T47D (cell line): ENCODE measurements around the gene MRPS16.
"Not testable (repeated sequence)": the region's sequence is repeated elsewhere in the genome, so short reads cannot be mapped to it uniquely, and the experiment has no call there.

ENCODE experiments used
- DNase-seq, 2 experiments: peaks; one replicate each; pipeline versions ENCODE4 v3.0.0 to v3.0.0-alpha.2; 2011 to 2012; ENCODE audit warnings: low read depth in 1 of 2, low spot score in 1 of 2
- JUND ChIP-seq: IDR thresholded peaks from 2 replicates; pipeline ENCODE4 v1.6.1; 2012; ENCODE audit warnings: low read depth
- in situ Hi-C: cut with HindIII; loops from 2 replicates; pipeline ENCODE4 v1.10.0; 2016; ENCODE audit warnings: low sequenced_read_pairs, low pct_unique_long_range_greater_than_20kb

MRPS16 gene

DNA sequence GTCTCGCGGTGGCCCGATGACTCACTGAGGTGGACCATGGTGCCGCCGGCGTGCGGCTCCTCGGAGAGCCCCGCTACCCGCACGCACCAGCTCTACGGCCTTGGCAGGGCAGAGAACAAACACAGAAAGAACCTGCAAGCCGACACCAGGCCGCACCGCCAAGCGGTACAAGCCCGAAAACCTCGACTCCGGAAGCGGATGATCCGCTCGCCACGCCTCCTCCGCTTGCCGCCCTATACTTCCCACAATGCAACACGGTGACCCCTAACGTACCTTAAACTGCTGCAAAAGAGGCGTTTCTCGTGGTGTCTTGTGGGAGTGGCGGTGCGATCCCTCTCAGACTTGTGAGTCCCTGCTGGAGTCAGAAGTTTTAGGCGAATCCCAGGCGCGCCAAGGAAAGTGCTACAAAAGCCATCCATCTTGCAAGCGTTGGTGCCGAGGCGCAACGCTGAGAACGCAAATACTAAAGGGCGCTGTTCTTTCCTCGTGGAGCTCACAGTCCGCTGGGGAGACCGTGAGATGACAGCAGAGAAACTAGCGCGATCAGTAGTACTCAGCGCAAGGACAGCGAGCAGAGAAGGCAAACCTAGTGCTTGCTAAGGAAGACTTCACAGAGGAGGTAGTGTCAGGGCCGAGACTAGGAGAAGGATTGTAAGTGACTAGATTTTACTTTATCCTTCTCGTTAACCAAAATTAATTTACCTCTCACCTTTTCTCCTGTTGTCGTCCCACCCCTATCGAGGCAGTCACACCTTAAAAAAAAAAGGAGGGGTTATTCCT, at the start of gene MRPS16:
TSS of gene MRPS16 (minus strand) at position 200 of the 780 bp plus-strand sequence. CDS start at position 38, 162 bp downstream.
- peak; percentile 95 to 99 for DNase-seq
- no peak; the same call in 1 of the 2 replicates for TF ChIP-seq JUND
- in situ Hi-C loops, result no loop called here

DNA sequence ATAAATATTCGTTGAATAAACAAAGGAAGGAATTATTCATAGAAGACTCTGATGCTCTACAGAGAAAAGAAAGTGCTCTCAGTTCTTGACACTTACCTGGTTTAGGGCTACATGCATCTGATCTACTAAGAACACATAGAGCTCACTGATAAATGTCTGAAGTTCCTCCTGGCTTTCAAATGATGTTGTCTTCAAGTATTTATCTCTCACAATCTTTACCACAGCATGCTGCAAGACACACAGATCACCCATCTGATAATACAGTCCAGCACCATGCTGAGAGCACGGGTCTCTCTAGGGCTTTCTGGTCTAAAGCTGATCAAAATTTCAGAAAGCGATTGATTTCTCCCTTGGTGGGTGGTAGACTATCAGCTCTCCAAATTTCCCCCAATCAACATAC, 44.5 kb upstream of the MRPS16 start:
- no peak for TF ChIP-seq JUND
- DNase-seq, result no peak
- in situ Hi-C loops, result no loop called here

DNA sequence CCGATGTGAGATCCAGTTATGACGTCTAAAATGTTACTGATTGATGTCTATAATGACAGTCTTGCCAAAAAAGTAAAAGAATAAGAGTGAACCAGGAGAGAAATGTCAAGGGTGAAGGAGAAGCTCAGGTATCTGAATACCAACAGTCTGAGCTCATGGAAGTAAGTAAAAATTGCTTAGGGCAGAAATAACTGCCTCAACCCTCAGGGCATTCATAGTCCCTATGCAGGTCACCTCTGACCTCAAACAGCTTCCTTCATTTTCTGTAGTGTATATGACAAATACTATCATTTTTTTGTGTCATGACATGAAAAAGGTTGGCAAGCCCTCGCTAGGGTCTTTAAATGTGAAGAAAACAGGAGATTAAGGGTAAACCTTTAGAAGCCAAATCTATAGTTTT, 41.0 kb upstream of the MRPS16 start:
- in situ Hi-C loops, result no loop called here
- DNase-seq, result no peak
- no peak for TF ChIP-seq JUND

DNA sequence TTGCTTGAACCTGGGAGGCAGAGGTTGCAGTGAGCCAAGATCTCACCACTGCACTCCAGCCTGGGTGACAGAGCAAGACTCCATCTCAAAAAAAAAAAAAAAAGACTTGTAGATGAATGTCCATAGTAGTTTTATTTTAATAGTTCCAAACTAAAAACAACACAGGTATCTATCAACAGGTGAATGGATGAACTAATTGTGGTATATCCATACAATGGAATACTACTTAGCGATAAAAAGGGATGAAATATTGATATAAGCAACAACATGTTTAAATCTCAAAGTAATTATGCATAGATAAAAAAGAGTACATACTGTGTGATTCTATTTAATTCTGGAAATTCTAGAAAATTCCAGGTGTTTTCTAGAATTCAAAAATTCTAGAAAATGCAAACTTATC, 37.5 kb upstream of the MRPS16 start:
- no peak for TF ChIP-seq JUND
- in situ Hi-C loops, result no loop called here
- DNase-seq, result no peak

DNA sequence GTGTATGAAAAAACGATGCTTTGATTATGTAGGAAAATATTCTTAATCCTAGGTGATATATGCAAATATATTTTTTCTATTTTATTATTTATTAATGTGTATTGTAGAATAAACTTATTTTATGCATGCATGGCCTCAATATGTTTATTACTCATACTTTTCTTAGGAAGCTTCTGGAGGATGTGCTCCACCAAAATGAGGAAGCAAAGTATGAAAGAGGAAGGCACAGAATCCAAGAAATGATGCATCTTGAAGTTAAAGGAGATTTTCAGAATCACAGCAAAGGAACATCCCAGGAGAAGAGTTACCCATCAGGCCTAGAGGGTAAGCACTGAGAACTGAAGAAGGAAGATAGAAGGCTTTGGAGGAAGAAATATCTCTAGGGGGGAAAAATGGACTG, 35.0 kb upstream of the MRPS16 start:
- DNase-seq, result no peak
- no peak for TF ChIP-seq JUND
- in situ Hi-C loops, result no loop called here

DNA sequence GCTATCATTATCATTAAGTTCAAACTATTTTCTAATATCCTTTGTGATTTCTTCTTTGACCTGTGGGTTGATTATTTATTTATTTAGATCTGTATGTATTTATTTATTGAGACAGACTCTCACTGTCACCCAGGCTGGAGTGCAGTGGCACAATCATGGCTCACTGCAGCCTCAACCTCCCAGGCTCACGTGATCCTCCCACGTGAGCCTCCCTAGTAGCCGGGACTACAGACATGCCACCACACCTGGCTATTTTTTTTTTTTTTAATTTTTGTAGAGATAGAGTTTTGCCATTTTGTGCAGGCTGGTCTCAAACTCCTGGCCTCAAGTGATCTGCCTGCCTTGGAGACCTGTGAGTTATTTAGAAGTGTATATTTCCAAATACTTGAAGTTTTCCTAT, 28.7 kb upstream of the MRPS16 start:
- in situ Hi-C loops, result no loop called here

DNA sequence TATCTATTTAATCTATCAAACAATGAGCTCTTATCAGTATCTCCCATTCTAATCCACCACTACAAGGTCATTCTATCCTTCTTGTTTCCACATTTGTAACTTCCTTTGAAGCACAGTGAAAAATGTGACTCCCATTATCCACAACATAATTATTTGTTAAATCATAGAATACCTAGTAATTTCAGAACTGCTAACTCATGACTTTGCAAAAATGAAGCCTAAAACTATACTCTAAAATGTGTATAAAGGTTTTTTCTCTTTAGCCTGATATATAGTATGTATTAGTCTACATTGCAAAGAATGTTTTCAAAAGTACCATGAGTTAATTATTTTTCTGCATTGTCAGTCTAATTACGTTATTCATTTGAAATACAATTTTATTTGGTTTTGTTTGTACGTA, 12.0 kb upstream of the MRPS16 start:
- no peak for TF ChIP-seq JUND
- in situ Hi-C loops, result no loop called here
- DNase-seq, result no peak

More for the DNA sequence above, 28.7 kb upstream of the MRPS16 start:
- DNase-seq, result no peak
- TF ChIP-seq JUND, result no peak

DNA sequence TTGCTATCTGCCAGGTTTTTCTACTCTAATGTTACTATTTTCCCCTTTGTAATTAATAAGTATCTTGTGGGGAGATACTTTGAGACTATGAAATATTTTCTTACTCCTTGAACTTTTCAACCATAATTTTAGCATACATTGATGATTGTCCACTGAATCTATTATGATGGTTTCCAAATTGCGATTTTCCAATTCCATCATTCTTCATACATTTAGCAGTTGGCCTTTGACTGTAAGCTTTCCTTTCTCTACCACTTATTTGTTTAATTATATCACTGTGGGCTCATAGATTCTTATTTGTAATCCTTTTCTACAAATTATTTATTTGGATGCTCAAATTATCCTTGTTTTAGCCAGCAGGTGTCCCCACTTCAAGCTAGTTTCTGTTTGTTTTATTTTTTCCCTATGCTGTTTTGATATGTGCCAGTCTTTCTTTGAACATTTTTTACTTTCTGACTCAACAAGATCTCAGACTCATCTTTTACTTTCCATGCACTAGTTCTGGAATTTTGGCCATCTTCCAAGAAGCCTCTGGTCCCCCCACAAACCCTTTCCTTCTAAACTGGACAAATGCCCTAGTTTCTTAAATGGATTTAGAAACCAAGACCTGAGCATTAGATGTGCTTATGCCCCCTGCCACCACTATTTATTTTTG, 11.4 kb upstream of the MRPS16 start:
- in situ Hi-C loops, result no loop called here
- no peak for TF ChIP-seq JUND
- DNase-seq, result peak in 1 of 2 experiments; percentile 47

DNA sequence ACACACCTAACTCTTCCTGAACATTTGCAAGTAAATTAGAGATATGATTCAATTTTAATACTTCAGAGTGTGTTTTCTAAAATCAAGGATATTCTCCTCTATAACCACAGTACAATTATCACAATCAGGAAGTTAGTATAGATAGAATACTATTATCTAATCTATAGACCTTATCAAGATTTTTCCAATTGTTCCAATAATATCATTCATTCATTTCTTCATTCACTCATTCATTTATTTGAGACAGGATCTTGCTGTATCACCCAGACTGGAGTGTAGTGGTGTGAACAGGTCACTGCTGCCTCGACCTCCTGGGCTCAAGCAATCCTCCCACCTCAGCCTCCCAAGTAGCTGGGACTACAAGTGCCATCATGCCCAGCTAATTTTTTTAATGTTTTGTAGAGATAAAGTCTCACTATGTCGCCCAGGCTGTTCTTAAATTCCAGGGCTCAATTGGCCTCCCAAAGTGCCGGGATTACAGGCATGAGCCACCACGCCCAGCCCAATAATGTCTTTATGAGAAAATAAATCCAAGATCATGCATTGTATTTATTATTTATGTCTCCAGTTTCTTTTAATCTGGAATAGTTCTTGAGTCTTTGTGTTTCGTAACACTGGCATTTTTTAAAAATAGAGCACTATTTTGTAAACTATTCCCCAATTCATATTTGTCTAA, 10.6 kb upstream of the MRPS16 start:
- no peak for DNase-seq
- in situ Hi-C loops, result no loop called here
- TF ChIP-seq JUND, result no peak

DNA sequence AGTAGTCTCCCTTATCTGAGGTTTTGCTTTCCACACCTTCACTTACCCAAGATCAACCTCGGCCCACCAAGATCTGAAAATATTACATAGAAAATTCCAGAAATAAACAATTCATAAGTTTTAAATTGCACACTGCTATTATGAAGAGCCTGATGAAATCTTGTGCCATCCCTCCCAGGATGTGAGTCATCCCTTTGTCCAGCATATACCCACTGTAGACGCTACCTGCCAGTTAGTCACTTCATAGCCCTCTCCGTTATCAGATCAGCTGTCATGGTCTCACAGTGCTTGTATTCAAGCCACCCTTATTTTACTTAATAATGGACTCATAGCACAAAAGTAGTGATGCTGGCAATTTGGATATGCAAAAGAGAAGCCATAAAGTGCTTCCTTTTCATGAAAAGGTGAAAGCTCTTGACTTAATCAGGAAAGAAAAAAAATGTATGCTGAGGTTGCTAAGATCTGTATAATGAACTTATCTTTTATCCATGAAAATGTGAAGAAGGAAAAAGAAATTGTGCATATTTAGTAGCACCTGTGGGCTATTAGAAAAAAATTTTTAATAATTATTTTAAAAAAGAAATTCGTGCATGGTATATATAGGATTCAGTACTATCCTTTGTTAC, 9.8 kb upstream of the MRPS16 start:
- no peak for DNase-seq
- in situ Hi-C loops, result no loop called here
- no peak for TF ChIP-seq JUND

DNA sequence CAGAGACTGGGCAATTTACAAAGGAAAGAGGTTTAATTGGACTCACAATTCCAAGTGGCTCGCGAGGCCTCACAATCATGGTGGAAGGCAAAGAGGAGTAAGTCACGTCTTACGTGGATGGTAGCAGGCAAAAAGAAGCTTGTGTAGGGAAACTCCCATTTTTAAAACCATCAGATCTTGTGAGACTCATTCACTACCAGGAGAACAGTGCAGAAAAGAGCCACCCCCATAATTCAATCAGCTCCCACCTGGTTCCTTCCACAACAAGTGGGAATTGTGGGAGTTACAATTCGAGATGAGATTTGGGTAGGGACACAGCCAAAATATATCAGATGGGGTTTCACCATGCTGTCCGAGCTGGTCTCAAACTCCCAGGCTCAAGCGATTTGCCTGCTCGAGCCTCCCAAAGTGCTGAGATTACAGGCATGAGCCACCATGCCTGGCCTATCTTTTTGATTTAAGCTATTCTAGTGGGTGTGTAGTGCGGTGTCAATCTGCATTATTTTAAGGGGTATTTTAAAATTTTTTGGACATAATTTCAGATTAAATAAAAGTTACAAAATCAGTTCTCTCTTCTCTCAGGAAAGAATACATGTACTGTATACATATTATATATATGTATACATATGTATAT, 9.0 kb upstream of the MRPS16 start:
- in situ Hi-C loops, result no loop called here
- DNase-seq, result no peak
- TF ChIP-seq JUND, result no peak

DNA sequence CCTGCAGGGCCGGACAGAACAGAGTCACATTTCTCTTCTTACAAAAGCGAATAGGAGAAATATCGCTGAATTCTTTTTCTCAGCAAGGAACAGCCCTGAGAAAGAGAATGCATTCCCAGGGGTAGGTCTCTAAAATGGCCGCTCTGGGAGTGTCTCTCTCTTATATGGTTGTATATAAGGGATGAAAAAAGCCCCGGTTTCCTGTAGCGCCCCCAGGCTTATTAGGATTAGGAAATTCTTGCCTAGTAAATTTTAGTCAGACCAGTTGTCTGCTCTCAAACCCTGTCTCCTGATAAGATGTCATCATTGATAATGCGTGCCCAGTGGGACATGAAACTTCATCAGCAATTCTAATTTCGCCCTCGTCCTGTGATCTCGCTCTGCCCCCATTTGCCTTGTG, 6.2 kb upstream of the MRPS16 start:
- in situ Hi-C loops, result not testable (repeated sequence)
- peak in 1 of 2 experiments; percentile 16 for DNase-seq
